Nephron progenitor cell (in vitro differentiated cells): ENCODE results near the gene DPF3.
A peak's percentile ranks its signal among the peaks of the same experiment; 100 is the strongest.

Experiments used
- DNase-seq: peaks from one replicate; pipeline ENCODE4 v3.0.0; 2021
- H3K27ac Mint-ChIP-seq: 2 replicates; pipeline ENCODE4 v1.8.0; 2021; ENCODE audit warnings: mild to moderate bottlenecking, moderate library complexity, mixed read lengths
- H3K27me3 Mint-ChIP-seq: 2 replicates; pipeline ENCODE4 v1.8.0; 2021; ENCODE audit warnings: mild to moderate bottlenecking, low read depth, mixed read lengths; ENCODE audit not compliant: poor library complexity
- H3K36me3 Mint-ChIP-seq: 2 replicates; pipeline ENCODE4 v1.8.0; 2021; ENCODE audit warnings: low read depth, mixed read lengths
- H3K4me1 Mint-ChIP-seq: 2 replicates; pipeline ENCODE4 v1.8.0; 2021; ENCODE audit warnings: mixed read lengths
- H3K4me3 Mint-ChIP-seq: 2 replicates; pipeline ENCODE4 v1.8.0; 2021; ENCODE audit warnings: mild to moderate bottlenecking, moderate library complexity, mixed read lengths
- H3K9me3 Mint-ChIP-seq: 2 replicates; pipeline ENCODE4 v1.8.0; 2021; ENCODE audit warnings: mild to moderate bottlenecking, moderate library complexity, mixed read lengths
- CTCF ChIP-seq: fragments of 200-600 bp; sonication (generic); IDR thresholded peaks from 2 replicates; pipeline ENCODE4 v1.5.0; 2021; ENCODE audit warnings: antibody characterized with exemption

Gene DPF3

GRCh38 chr14:72740504-72740961, 153.4 kb downstream of the DPF3 start:
- peaks cover 10% of the 10 kb centered on the region for H3K27me3 Mint-ChIP-seq
- DNase-seq = no peak
- no peak for TF ChIP-seq CTCF
- H3K9me3 Mint-ChIP-seq = no peaks in the 10 kb centered on the region
- H3K4me1 Mint-ChIP-seq = peaks cover 86% of the 10 kb centered on the region
- H3K27ac Mint-ChIP-seq = peak overlapping the region; percentile 22
- peaks cover 6% of the 10 kb centered on the region for H3K36me3 Mint-ChIP-seq
- H3K4me3 Mint-ChIP-seq = no peak overlapping the region

- Mint-ChIP-seq H3K36me3 (peaks cover 3% of the 10 kb centered on the region), H3K9me3 (no peaks in the 10 kb centered on the region), H3K4me3 (no peak overlapping the region), H3K27ac (no peak overlapping the region), H3K4me1 (peaks cover 83% of the 10 kb centered on the region), H3K27me3 (peaks cover 10% of the 10 kb centered on the region)
- TF ChIP-seq CTCF = no peak
- no peak for DNase-seq
These were observed 154.2 kb downstream of the DPF3 start for GRCh38 chr14:72739446-72740405.

- no peak overlapping the region for H3K27ac Mint-ChIP-seq
- no peak for TF ChIP-seq CTCF
- peaks cover 10% of the 10 kb centered on the region for H3K27me3 Mint-ChIP-seq
- no peak overlapping the region for H3K4me3 Mint-ChIP-seq
- H3K4me1 Mint-ChIP-seq = peaks cover 68% of the 10 kb centered on the region
- no peaks in the 10 kb centered on the region for H3K36me3 Mint-ChIP-seq
- H3K9me3 Mint-ChIP-seq = no peaks in the 10 kb centered on the region
- DNase-seq = no peak
These were observed 155.7 kb downstream of the DPF3 start for GRCh38 chr14:72738161-72738611.

- no peaks in the 10 kb centered on the region for H3K36me3 Mint-ChIP-seq
- no peak overlapping the region for H3K27ac Mint-ChIP-seq
- TF ChIP-seq CTCF = no peak
- H3K27me3 Mint-ChIP-seq = peaks cover 9% of the 10 kb centered on the region
- H3K4me3 Mint-ChIP-seq = no peak overlapping the region
- H3K9me3 Mint-ChIP-seq = no peaks in the 10 kb centered on the region
- H3K4me1 Mint-ChIP-seq = peaks cover 62% of the 10 kb centered on the region
- no peak for DNase-seq
These were observed 156.3 kb downstream of the DPF3 start for GRCh38 chr14:72737560-72737943.

- no peak for DNase-seq
- Mint-ChIP-seq H3K4me1 (peaks cover 56% of the 10 kb centered on the region), H3K27me3 (peaks cover 6% of the 10 kb centered on the region), H3K27ac (no peak overlapping the region), H3K9me3 (no peaks in the 10 kb centered on the region), H3K4me3 (no peak overlapping the region), H3K36me3 (no peaks in the 10 kb centered on the region)
- no peak for TF ChIP-seq CTCF
These were observed 156.9 kb downstream of the DPF3 start for GRCh38 chr14:72736786-72737559.
